Naive B cell (primary cell): ENCODE data around the gene ZDHHC24. TPM values are rescaled to one million over a fixed set of nuclear protein-coding genes. Genes with fewer than 3 reads are reported as not detected.

Experiments used
- ATAC-seq, 2 donors: fragments of 150-1000 bp; cut with Tn5 transposase; 2 replicates each; pipeline ENCODE4 v1.10.0; 2021; ENCODE audit warnings: low read depth in 2 of 2, mild to moderate bottlenecking in 2 of 2, moderate library complexity in 2 of 2
- DNase-seq: peaks from one replicate; pipeline ENCODE4 v3.0.0; 2022
- H3K27ac Mint-ChIP-seq, 6 donors: one replicate each; pipeline ENCODE4 v1.8.0; 2020 to 2022; ENCODE audit warnings: mild to moderate bottlenecking in 6 of 6, mixed read lengths in 6 of 6, moderate library complexity in 5 of 6, inconsistent platforms in 2 of 6
- H3K27me3 Mint-ChIP-seq, 3 donors: one replicate each; pipeline ENCODE4 v1.8.0; 2021 to 2022; ENCODE audit warnings: mixed read lengths in 3 of 3, mild to moderate bottlenecking in 1 of 3
- H3K36me3 Mint-ChIP-seq, 2 donors: one replicate each; pipeline ENCODE4 v1.8.0; 2020 to 2022; ENCODE audit warnings: mixed read lengths in 2 of 2, inconsistent platforms in 1 of 2, mild to moderate bottlenecking in 1 of 2
- H3K4me1 Mint-ChIP-seq, 3 donors: one replicate each; pipeline ENCODE4 v1.8.0; 2020 to 2022; ENCODE audit warnings: mixed read lengths in 3 of 3, inconsistent platforms in 1 of 3, mild to moderate bottlenecking in 1 of 3, moderate library complexity in 1 of 3
- H3K4me3 Mint-ChIP-seq, 8 donors: one replicate each; pipeline ENCODE4 v1.8.0; 2020 to 2022; ENCODE audit warnings: mild to moderate bottlenecking in 8 of 8, mixed read lengths in 8 of 8, moderate library complexity in 8 of 8, inconsistent platforms in 2 of 8
- H3K9me3 Mint-ChIP-seq, 7 donors: one replicate each; pipeline ENCODE4 v1.8.0; 2020 to 2022; ENCODE audit warnings: mixed read lengths in 7 of 7, mild to moderate bottlenecking in 5 of 7, inconsistent platforms in 2 of 7, moderate library complexity in 1 of 7
- polyA plus RNA-seq, 6 donors: library from polyadenylated mRNA; unstranded; fragments of 300-500 nt; fragmentation: Illumina TruSeq; gene quantifications; one replicate each; pipeline ENCODE4 v1.2.3, GENCODE V29; 2021; ENCODE audit warnings: low read depth in 6 of 6

The ZDHHC24 gene
- polyA plus RNA-seq, 6 donors from 2014 or later = 12.3 to 19.3 (median 17.0) TPM

GRCh38 chr11:66477263-66478201 is 68.3 kb downstream of the ZDHHC24 start:
- ATAC-seq = no peak
- Mint-ChIP-seq H3K4me3 (peak overlapping the region in 2 of 8 donors; percentile 64 to 94), H3K27ac (peak overlapping the region in 1 of 6 donors; percentile 82)

DNA sequence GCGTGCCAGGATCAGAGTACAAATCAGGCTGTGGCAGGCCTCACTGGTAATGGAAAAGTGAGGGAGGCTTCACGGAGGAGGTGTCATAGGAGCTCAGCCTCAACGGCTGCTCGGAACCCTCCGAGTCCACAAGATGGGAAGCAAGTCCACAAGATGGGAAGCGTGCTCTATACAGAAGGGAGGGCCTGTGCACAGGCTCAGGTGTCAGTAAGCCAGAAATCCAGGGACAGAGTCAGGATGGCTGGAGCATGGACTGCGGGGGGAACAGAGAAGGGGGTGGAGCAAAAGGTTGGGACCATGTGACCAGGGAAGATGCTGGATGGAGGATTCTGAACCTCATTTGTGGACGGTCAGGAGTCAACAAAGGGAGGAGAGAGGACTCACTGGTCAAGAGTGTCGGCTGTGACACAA is 69.0 kb downstream of the ZDHHC24 start:
- Mint-ChIP-seq H3K27ac (peak overlapping the region in 2 of 6 donors; percentile 59 to 71), H3K9me3 (no peaks in the 10 kb centered on the region), H3K4me3 (peak overlapping the region in 3 of 8 donors; percentile 9 to 42 (median 25)), H3K27me3 (no peaks in the 10 kb centered on the region), H3K4me1 (peaks cover 22 to 27% (median 22%) of the 10 kb centered on the region in 3 donors), H3K36me3 (no peaks in the 10 kb centered on the region)
- no peak for DNase-seq
- ATAC-seq = no peak

More at GRCh38 chr11:66477263-66478201, 68.3 kb downstream of the ZDHHC24 start:
- H3K36me3 Mint-ChIP-seq = no peaks in the 10 kb centered on the region
- H3K4me1 Mint-ChIP-seq = peaks cover 26 to 31% (median 26%) of the 10 kb centered on the region in 3 donors
- H3K27me3 Mint-ChIP-seq = no peaks in the 10 kb centered on the region
- DNase-seq = no peak
- no peaks in the 10 kb centered on the region for H3K9me3 Mint-ChIP-seq

- Mint-ChIP-seq H3K4me1 (peaks cover 22 to 27% (median 22%) of the 10 kb centered on the region in 3 donors), H3K9me3 (no peaks in the 10 kb centered on the region), H3K27me3 (no peaks in the 10 kb centered on the region), H3K36me3 (no peaks in the 10 kb centered on the region), H3K4me3 (peak overlapping the region in 4 of 8 donors; percentile 9 to 56 (median 31)), H3K27ac (peak overlapping the region in 2 of 6 donors; percentile 71 to 72)
- ATAC-seq (no peak), DNase-seq (no peak)
These were observed 69.5 kb downstream of the ZDHHC24 start for GRCh38 chr11:66476173-66476840.

- H3K4me3 Mint-ChIP-seq = no peak overlapping the region
- no peak overlapping the region for H3K27ac Mint-ChIP-seq
- H3K36me3 Mint-ChIP-seq = no peaks in the 10 kb centered on the region
- H3K27me3 Mint-ChIP-seq = no peaks in the 10 kb centered on the region
- ATAC-seq (no peak), DNase-seq (no peak)
- no peaks in the 10 kb centered on the region for H3K9me3 Mint-ChIP-seq
- peaks cover 22 to 26% (median 22%) of the 10 kb centered on the region in 3 donors for H3K4me1 Mint-ChIP-seq
These were observed 70.3 kb downstream of the ZDHHC24 start for GRCh38 chr11:66475349-66476172.

GRCh38 chr11:66473608-66474515 is 72.0 kb downstream of the ZDHHC24 start:
- Mint-ChIP-seq H3K36me3 (no peaks in the 10 kb centered on the region), H3K9me3 (no peaks in the 10 kb centered on the region), H3K27me3 (no peaks in the 10 kb centered on the region), H3K4me1 (peaks cover 8 to 18% (median 17%) of the 10 kb centered on the region in 3 donors), H3K4me3 (no peak overlapping the region), H3K27ac (no peak overlapping the region)
- ATAC-seq (no peak), DNase-seq (no peak)

- H3K4me3 Mint-ChIP-seq = peak overlapping the region in 1 of 8 donors; percentile 21
- DNase-seq = no peak
- no peaks in the 10 kb centered on the region for H3K36me3 Mint-ChIP-seq
- H3K27ac Mint-ChIP-seq = no peak overlapping the region
- H3K4me1 Mint-ChIP-seq = peaks cover 10 to 15% (median 12%) of the 10 kb centered on the region in 3 donors
- no peaks in the 10 kb centered on the region for H3K27me3 Mint-ChIP-seq
- no peaks in the 10 kb centered on the region for H3K9me3 Mint-ChIP-seq
- ATAC-seq = no peak
These were observed 72.7 kb downstream of the ZDHHC24 start for GRCh38 chr11:66473167-66473566.

GRCh38 chr11:66472054-66472453 is 73.8 kb downstream of the ZDHHC24 start:
- Mint-ChIP-seq H3K4me1 (peaks cover 11 to 19% (median 13%) of the 10 kb centered on the region in 3 donors), H3K27ac (no peak overlapping the region), H3K9me3 (no peaks in the 10 kb centered on the region), H3K4me3 (peak overlapping the region in 1 of 8 donors; percentile 30), H3K27me3 (no peaks in the 10 kb centered on the region), H3K36me3 (no peaks in the 10 kb centered on the region)
- DNase-seq (no peak), ATAC-seq (no peak)

GRCh38 chr11:66471142-66471541 is 74.7 kb downstream of the ZDHHC24 start:
- no peaks in the 10 kb centered on the region for H3K36me3 Mint-ChIP-seq
- no peak overlapping the region for H3K27ac Mint-ChIP-seq
- peaks cover 12 to 18% (median 16%) of the 10 kb centered on the region in 3 donors for H3K4me1 Mint-ChIP-seq
- no peaks in the 10 kb centered on the region for H3K27me3 Mint-ChIP-seq
- no peaks in the 10 kb centered on the region for H3K9me3 Mint-ChIP-seq
- no peak for DNase-seq
- H3K4me3 Mint-ChIP-seq = peak overlapping the region in 1 of 8 donors; percentile 52
- no peak for ATAC-seq

Other genes starting within 250 kb of the ZDHHC24 start
- under 1 TPM in 5 of 6 donors, not detected in 1; 0.09 to 0.39 (median 0.24) TPM for gene CD248, start 229.0 kb downstream of the ZDHHC24 start, polyA plus RNA-seq
- gene RIN1, start 209.6 kb downstream of the ZDHHC24 start, polyA plus RNA-seq = 1 to 10 TPM in 1 of 6 donors, under 1 TPM in 2, not detected in 3; 0.11 to 3.1 (median 0.51) TPM
- 10 to 100 TPM; 56.2 to 81.6 (median 73.0) TPM for gene BRMS1, start 200.9 kb downstream of the ZDHHC24 start, polyA plus RNA-seq
- gene B4GAT1, start 198.4 kb downstream of the ZDHHC24 start, polyA plus RNA-seq = 1 to 10 TPM; 2.9 to 7.7 (median 5.2) TPM
- gene SLC29A2, start 174.3 kb downstream of the ZDHHC24 start, polyA plus RNA-seq = 1 to 10 TPM; 1.1 to 3.7 (median 2.4) TPM
- not detected for gene NPAS4, start 125.0 kb downstream of the ZDHHC24 start, polyA plus RNA-seq
- gene MRPL11, start 107.2 kb downstream of the ZDHHC24 start, polyA plus RNA-seq = 10 to 100 TPM; 69.1 to 95.1 (median 75.1) TPM
- 1 to 10 TPM; 4.7 to 9.4 (median 5.4) TPM for gene PELI3, start 79.1 kb downstream of the ZDHHC24 start, polyA plus RNA-seq
- gene DPP3, start 65.6 kb downstream of the ZDHHC24 start, polyA plus RNA-seq = 10 to 100 TPM; 22.8 to 36.1 (median 23.8) TPM
- gene BBS1, start 35.4 kb downstream of the ZDHHC24 start, polyA plus RNA-seq = 10 to 100 TPM in 2 of 6 donors, 1 to 10 TPM in 4; 3.2 to 13.8 (median 9.9) TPM
- not detected for gene ACTN3, start 855 bp upstream of the ZDHHC24 start, polyA plus RNA-seq
- gene CTSF, start 22.6 kb upstream of the ZDHHC24 start, polyA plus RNA-seq = 10 to 100 TPM in 4 of 6 donors, 1 to 10 TPM in 2; 5.0 to 14.3 (median 11.4) TPM
- under 1 TPM in 2 of 6 donors, not detected in 4; 0.13 to 0.30 TPM for gene CCDC87, start 47.0 kb upstream of the ZDHHC24 start, polyA plus RNA-seq
- gene CCS, start 47.1 kb upstream of the ZDHHC24 start, polyA plus RNA-seq = 10 to 100 TPM; 51.8 to 87.8 (median 66.4) TPM
- 10 to 100 TPM; 68.0 to 97.2 (median 86.4) TPM for gene RBM14, start 70.6 kb upstream of the ZDHHC24 start, polyA plus RNA-seq
- 100 to 1,000 TPM; 197 to 275 (median 228) TPM for gene RBM4, start 92.7 kb upstream of the ZDHHC24 start, polyA plus RNA-seq
- 10 to 100 TPM; 12.2 to 39.8 (median 24.7) TPM for gene RBM4B, start 131.8 kb upstream of the ZDHHC24 start, polyA plus RNA-seq
- gene SPTBN2, start 183.2 kb upstream of the ZDHHC24 start, polyA plus RNA-seq = 1 to 10 TPM in 1 of 6 donors, under 1 TPM in 2, not detected in 3; 0.52 to 1.2 (median 0.60) TPM